Spleen (tissue), 11 donors: ENCODE data around the gene TMBIM1. TPM values are rescaled to one million over a fixed set of nuclear protein-coding genes. Genes with fewer than 3 reads are reported as not detected.
A peak's percentile ranks its signal among the peaks of the same experiment; 100 is the strongest.

Experiments
- DNase-seq: peaks from one replicate; pipeline ENCODE4 v3.0.0-alpha.2; 2020
- H3K27ac ChIP-seq, 8 donors: fragments of 200-600 bp; sonication (generic) in 7 of 8; 1 replicate in 4 of 8; 2 replicates in 4 of 8; pipeline versions ENCODE4 v1.5.0 to v1.8.0; 2016 to 2021; ENCODE audit warnings: inconsistent platforms in 4 of 8, mild to moderate bottlenecking in 4 of 8, moderate library complexity in 1 of 8
- H3K27me3 ChIP-seq, 7 donors: fragments of 200-600 bp; sonication (generic) in 6 of 7; replicated peaks in 1 of 7; 1 replicate in 4 of 7; 2 replicates in 3 of 7; pipeline versions ENCODE4 v1.5.0 to v1.8.0; 2016 to 2021; ENCODE audit warnings: inconsistent platforms in 3 of 7, mild to moderate bottlenecking in 1 of 7
- H3K36me3 ChIP-seq, 6 donors: fragments of 200-600 bp; sonication (generic) in 5 of 6; 1 replicate in 4 of 6; 2 replicates in 2 of 6; pipeline versions ENCODE4 v1.5.0 to v1.8.0; 2016 to 2021; ENCODE audit warnings: inconsistent platforms in 2 of 6
- H3K4me1 ChIP-seq, 6 donors: fragments of 200-600 bp; sonication (generic) in 5 of 6; 1 replicate in 3 of 6; 2 replicates in 3 of 6; pipeline versions ENCODE4 v1.5.0 to v1.8.0; 2016 to 2021; ENCODE audit warnings: inconsistent platforms in 3 of 6
- H3K4me3 ChIP-seq, 8 donors: fragments of 200-600 bp; sonication (generic) in 7 of 8; 1 replicate in 4 of 8; 2 replicates in 4 of 8; pipeline versions ENCODE4 v1.5.0 to v1.8.0; 2016 to 2021; ENCODE audit warnings: inconsistent platforms in 4 of 8, mild to moderate bottlenecking in 4 of 8, moderate library complexity in 2 of 8
- H3K9me3 ChIP-seq, 8 donors: fragments of 200-600 bp; sonication (generic) in 7 of 8; 1 replicate in 4 of 8; 2 replicates in 4 of 8; pipeline versions ENCODE4 v1.5.0 to v1.8.0; 2016 to 2021; ENCODE audit warnings: inconsistent platforms in 4 of 8
- CTCF ChIP-seq, 11 experiments: fragments of 200-600 bp in 7 of 11; fragments of 450-650 bp in 4 of 11; sonication (generic) in 4 of 11; IDR thresholded peaks in 8 of 11; conservative IDR thresholded peaks in 3 of 11; 1 replicate in 7 of 11; 2 replicates in 4 of 11; pipeline versions ENCODE4 v1.4.0 to v1.8.0; 2016 to 2021; ENCODE audit warnings: antibody characterized with exemption in 11 of 11, inconsistent platforms in 4 of 11, mild to moderate bottlenecking in 1 of 11
- POLR2A ChIP-seq, 3 donors: fragments of 450-650 bp; IDR thresholded peaks; one replicate each; pipeline ENCODE4 v1.5.1; 2017; ENCODE audit warnings: antibody characterized with exemption in 3 of 3, mild to moderate bottlenecking in 1 of 3
- POLR2AphosphoS5 ChIP-seq, 3 donors: sonication (generic); formaldehyde crosslinking; IDR thresholded peaks; one replicate each; pipeline ENCODE4 v1.5.1; 2017; ENCODE audit warnings: antibody characterized with exemption in 3 of 3
- WGBS, 5 donors: extraction: QIAGEN DNeasy Blood & Tissue Kit in 3 of 5; methylation state at CpG; one replicate each; pipeline versions ENCODE4 v1.1.5 to v1.1.7; 2013 to 2018; 5-methylcytosine and 5-hydroxymethylcytosine counted together
- intact Hi-C: fragments of 100-400 bp; cut with DNase I; formaldehyde crosslinking; loops from one replicate; pipeline ENCODE4 v1.15.0; 2023; ENCODE audit warnings: low total_unique reads
- polyA plus RNA-seq, 3 donors: library from polyadenylated mRNA; stranded (reverse); fragments of 200-250 nt; gene quantifications; one replicate each; pipeline ENCODE4 v1.2.1, GENCODE V29; 2013
- total RNA-seq, 7 donors: library from RNA; depleted of rRNA in 3 of 7; stranded (reverse); fragments of >200 nt in 3 of 7; fragmentation: NEBNext Ultra II Directional in 4 of 7; extraction: Animal tissue kit (Norgen Biotek cat#: 25700) in 4 of 7; gene quantifications; one replicate each; pipeline versions ENCODE4 v1.1.0 to v1.2.1, GENCODE V29; 2016 to 2021
- donor health status: healthy with polysubstance abuse.
- donor health status: DM: no; HTN: no; CAD: no; lungs with moderate emphysema.
- donor health status: DM: no; HTN: no; CAD: no.
- donor health status: Bipolar disorder and iron deficiency.
- donor health status: healthy.
- donor health status: DM: no; HTN: no; CAD: no.
- donor health status: DM: yes; HTN: yes; CAD: no.

The TMBIM1 gene
- total and polyA plus RNA-seq, 10 donors: 17.2 to 121 (median 85.2) TPM

GRCh38 chr2:218262631-218263586, 29.4 kb downstream of the TMBIM1 start:
- DNase-seq: no peak
- H3K9me3 ChIP-seq: no peaks in the 10 kb centered on the region
- peaks cover 19 to 91% (median 63%) of the 10 kb centered on the region in 6 donors for H3K4me1 ChIP-seq
- H3K4me3 ChIP-seq: no peak overlapping the region
- WGBS, 5 donors: 89 to 93% (median 91%) methylated on average over 30 to 39 of the region's 39 CpGs
- TF ChIP-seq POLR2AphosphoS5 (IDR thresholded peaks at IDR 0.05): peak in 1 of 3 donors; percentile 48
- no peak for TF ChIP-seq POLR2A (IDR thresholded peaks at IDR 0.05)
- no peak for TF ChIP-seq CTCF (IDR thresholded peaks at IDR 0.05 in 8 of 11, conservative IDR thresholded peaks at IDR 0.05 in 3 of 11)
- peaks cover 0 to 59% (median 48%) of the 10 kb centered on the region in 6 donors for H3K36me3 ChIP-seq
- H3K27me3 ChIP-seq: no peaks in the 10 kb centered on the region
- H3K27ac ChIP-seq: peak overlapping the region in 2 of 8 donors; percentile 82 to 84
- intact Hi-C loops: no loop called here

GRCh38 chr2:218262237-218262600, 30.1 kb downstream of the TMBIM1 start:
- DNase-seq: no peak
- Histone ChIP-seq H3K4me3 (no peak overlapping the region), H3K9me3 (no peaks in the 10 kb centered on the region), H3K36me3 (peaks cover 0 to 52% (median 42%) of the 10 kb centered on the region in 6 donors), H3K27me3 (no peaks in the 10 kb centered on the region), H3K4me1 (peaks cover 21 to 91% (median 66%) of the 10 kb centered on the region in 6 donors), H3K27ac (peak overlapping the region in 3 of 8 donors; percentile 71 to 84 (median 82))
- TF ChIP-seq POLR2A (IDR thresholded peaks at IDR 0.05) (no peak), CTCF (IDR thresholded peaks at IDR 0.05 in 8 of 11, conservative IDR thresholded peaks at IDR 0.05 in 3 of 11) (no peak), POLR2AphosphoS5 (IDR thresholded peaks at IDR 0.05) (no peak)
- WGBS, 5 donors: 85 to 98% (median 92%) methylated on average over 6 of the region's 6 CpGs
- intact Hi-C loops: no loop called here

- peak overlapping the region in 6 of 8 donors; percentile 3 to 84 (median 78) for H3K27ac ChIP-seq
- WGBS, 5 donors: 62 to 78% (median 64%) methylated on average over 7 to 8 of the region's 8 CpGs
- no peak for DNase-seq
- peaks cover 0 to 52% (median 41%) of the 10 kb centered on the region in 6 donors for H3K36me3 ChIP-seq
- intact Hi-C loops: no loop called here
- peaks cover 21 to 91% (median 70%) of the 10 kb centered on the region in 6 donors for H3K4me1 ChIP-seq
- no peak for TF ChIP-seq POLR2AphosphoS5 (IDR thresholded peaks at IDR 0.05)
- TF ChIP-seq POLR2A (IDR thresholded peaks at IDR 0.05): no peak
- no peak for TF ChIP-seq CTCF (IDR thresholded peaks at IDR 0.05 in 8 of 11, conservative IDR thresholded peaks at IDR 0.05 in 3 of 11)
- no peaks in the 10 kb centered on the region for H3K27me3 ChIP-seq
- peak overlapping the region in 2 of 8 donors; percentile 20 to 26 for H3K4me3 ChIP-seq
- H3K9me3 ChIP-seq: no peaks in the 10 kb centered on the region
Observed at GRCh38 chr2:218261423-218262236, 30.7 kb downstream of the TMBIM1 start.
